ENCODE results near the gene SH3RF1. TPM values are rescaled to one million over a fixed set of nuclear protein-coding genes. Genes with fewer than 3 reads are reported as not detected.

Gene SH3RF1
- total RNA-seq, 1 experiment from 2014 or later, result 15.3 TPM

- no peak overlapping the region for H3K9ac ChIP-seq (ENCODE audit: extremely low read depth, insufficient read length, low read length)
- TF ChIP-seq CTCF (conservative IDR thresholded peaks at IDR 0.05), result no peak
- H3K27me3 ChIP-seq (ENCODE audit: insufficient read depth, low read length), result no peaks in the 10 kb centered on the region
- no peak overlapping the region for H2AFZ ChIP-seq (ENCODE audit: low read length)
- DNase-seq, result no peak
- no CpG with 5 or more reads among the region's 6 CpGs for WGBS (ENCODE audit: extremely low coverage, insufficient read length, low lambda C conversion rate)
- H3K79me1 ChIP-seq (ENCODE audit: insufficient read depth, low read depth, low read length, poor library complexity, severe bottlenecking), result peaks cover 2% of the 10 kb centered on the region
- H4K20me1 ChIP-seq (ENCODE audit: control insufficient read depth, insufficient read depth, insufficient read length), result no peaks in the 10 kb centered on the region
- Mint-ChIP-seq H3K4me3 (no peak overlapping the region), H3K27ac (no peak overlapping the region; a peak in 1 of 7 replicates), H3K27me3 (ENCODE audit: low read depth) (no peaks in the 10 kb centered on the region), H3K4me1 (peaks cover 3 to 6% of the 10 kb centered on the region in 2 experiments; a peak in 2 of 4 replicates), H3K9me3 (no peaks in the 10 kb centered on the region), H3K36me3 (ENCODE audit: insufficient read depth in 1 of 3, low read depth in 3 of 3) (no peaks in the 10 kb centered on the region; a peak in 1 of 7 replicates)
- H2BK15ac ChIP-seq (ENCODE audit: low read depth, low read length), result no peak overlapping the region
- no peaks in the 10 kb centered on the region for H3K9me3 ChIP-seq (ENCODE audit: control insufficient read depth, low read depth, low read length)
- no peak overlapping the region for H4K5ac ChIP-seq (ENCODE audit: insufficient read length, low read depth, low read length)
- no peak overlapping the region for H3K56ac ChIP-seq (ENCODE audit: insufficient read length, low read depth, low read length)
- H3K4me2 ChIP-seq (ENCODE audit: insufficient read depth, insufficient read length, low read length), result no peak overlapping the region
- H3T11ph ChIP-seq (ENCODE audit: low read length), result no peak overlapping the region
- no peaks in the 10 kb centered on the region for H3K23me2 ChIP-seq (ENCODE audit: insufficient read length, low read depth, low read length, poor library complexity, severe bottlenecking)
- H3K18ac ChIP-seq (ENCODE audit: insufficient read length, low read depth, low read length), result no peak overlapping the region
- H3K14ac ChIP-seq (ENCODE audit: insufficient read depth, low read length), result no peak overlapping the region
- H2BK12ac ChIP-seq (ENCODE audit: insufficient read length, low read depth, low read length), result no peak overlapping the region
- H2BK20ac ChIP-seq (ENCODE audit: low read depth, low read length, poor library complexity, severe bottlenecking), result no peak overlapping the region
- no peak overlapping the region for H2BK5ac ChIP-seq (ENCODE audit: insufficient read length, low read length)
- H3K4ac ChIP-seq (ENCODE audit: low read depth, low read length), result no peak overlapping the region
- H3K4me1 ChIP-seq (ENCODE audit: insufficient read depth, low read length), result no peaks in the 10 kb centered on the region; the same call in 1 of the 2 replicates
- H3K79me2 ChIP-seq (ENCODE audit: insufficient read depth, low read length), result no peaks in the 10 kb centered on the region; the same call in 1 of the 2 replicates
- H3K27ac ChIP-seq (ENCODE audit: insufficient read length, low read depth, low read length), result no peak overlapping the region
- H4K91ac ChIP-seq (ENCODE audit: insufficient read length, low read depth, low read length), result no peak overlapping the region
- H4K8ac ChIP-seq (replicated peaks; ENCODE audit: insufficient read length, low read depth, low read length), result no peak overlapping the region
- no peak overlapping the region for H2BK120ac ChIP-seq (ENCODE audit: low read depth, low read length, poor library complexity, severe bottlenecking)
- H3K23ac ChIP-seq (ENCODE audit: insufficient read length, low read depth, low read length), result no peak overlapping the region
- no peak overlapping the region for H2AK5ac ChIP-seq (ENCODE audit: insufficient read length, low read length)
These were observed 34.7 kb downstream of the SH3RF1 start for GRCh38 chr4:169236078-169236477.

All from H9 (cell line).